ENCODE data around the gene MORF4L1. TPM values are rescaled to one million over a fixed set of nuclear protein-coding genes. Genes with fewer than 3 reads are reported as not detected.
"Not testable (repeated sequence)": the region's sequence is repeated elsewhere in the genome, so short reads cannot be mapped to it uniquely, and the experiment has no call there.

Gene MORF4L1
- total and polyA plus RNA-seq, 3 donors from 2014 or later = 413 to 1,132 (median 414) TPM

DNA sequence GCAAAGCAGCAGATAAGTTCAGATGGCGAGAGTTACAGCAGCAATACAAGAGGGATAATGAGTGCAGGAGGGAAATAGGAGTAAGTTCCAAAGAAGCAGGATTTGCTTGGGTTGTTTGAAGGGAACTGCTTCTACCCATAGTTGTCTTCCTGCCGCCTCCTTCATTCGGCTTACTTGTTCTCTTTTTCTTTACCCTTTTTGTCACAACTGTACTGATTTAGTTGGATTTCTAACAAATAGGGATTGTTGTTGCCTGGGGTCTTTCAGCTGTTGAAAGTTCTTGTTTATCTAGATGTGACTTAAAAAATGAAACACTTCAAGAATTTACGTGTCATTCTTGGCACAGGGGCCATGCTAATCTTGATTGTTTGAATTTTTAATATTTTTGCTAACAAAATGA, 25.9 kb downstream of the MORF4L1 start:
- Histone ChIP-seq H3K4me3 (no peak overlapping the region), H3K4me1 (peaks cover 22% of the 10 kb centered on the region), H3K36me3 (ENCODE audit: low read depth, missing control alignments) (peaks cover 5% of the 10 kb centered on the region), H3K27me3 (no peaks in the 10 kb centered on the region), H3K9me3 (no peaks in the 10 kb centered on the region), H3K27ac (no peak overlapping the region)
- no peak for DNase-seq
- intact Hi-C loops (cut with DNase I; ENCODE audit: low total_unique reads) = no loop called here
- WGBS, 2 donors = 64 to 72% methylated on average over 4 of the region's 4 CpGs
- no peak for TF ChIP-seq POLR2A (IDR thresholded peaks at IDR 0.05)
- TF ChIP-seq, protein P1, sequence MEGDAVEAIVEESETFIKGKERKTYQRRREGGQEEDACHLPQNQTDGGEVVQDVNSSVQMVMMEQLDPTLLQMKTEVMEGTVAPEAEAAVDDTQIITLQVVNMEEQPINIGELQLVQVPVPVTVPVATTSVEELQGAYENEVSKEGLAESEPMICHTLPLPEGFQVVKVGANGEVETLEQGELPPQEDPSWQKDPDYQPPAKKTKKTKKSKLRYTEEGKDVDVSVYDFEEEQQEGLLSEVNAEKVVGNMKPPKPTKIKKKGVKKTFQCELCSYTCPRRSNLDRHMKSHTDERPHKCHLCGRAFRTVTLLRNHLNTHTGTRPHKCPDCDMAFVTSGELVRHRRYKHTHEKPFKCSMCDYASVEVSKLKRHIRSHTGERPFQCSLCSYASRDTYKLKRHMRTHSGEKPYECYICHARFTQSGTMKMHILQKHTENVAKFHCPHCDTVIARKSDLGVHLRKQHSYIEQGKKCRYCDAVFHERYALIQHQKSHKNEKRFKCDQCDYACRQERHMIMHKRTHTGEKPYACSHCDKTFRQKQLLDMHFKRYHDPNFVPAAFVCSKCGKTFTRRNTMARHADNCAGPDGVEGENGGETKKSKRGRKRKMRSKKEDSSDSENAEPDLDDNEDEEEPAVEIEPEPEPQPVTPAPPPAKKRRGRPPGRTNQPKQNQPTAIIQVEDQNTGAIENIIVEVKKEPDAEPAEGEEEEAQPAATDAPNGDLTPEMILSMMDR (IDR thresholded peaks at IDR 0.05) = no peak

- intact Hi-C loops (cut with DNase I; ENCODE audit: low total_unique reads); H3K27me3 ChIP-seq; H3K9me3 ChIP-seq; DNase-seq; H3K4me3 ChIP-seq; H3K36me3 ChIP-seq (ENCODE audit: low read depth, missing control alignments): not testable (repeated sequence)
- H3K4me1 ChIP-seq = peaks cover 30% of the 10 kb centered on the region
- H3K27ac ChIP-seq = peak overlapping the region in 1 of 2 donors; percentile 77
- WGBS, 2 donors = 89 to 92% methylated on average over 14 of the region's 14 CpGs
These were observed 28.3 kb downstream of the MORF4L1 start for GRCh38 chr15:78900819-78901533.

DNA sequence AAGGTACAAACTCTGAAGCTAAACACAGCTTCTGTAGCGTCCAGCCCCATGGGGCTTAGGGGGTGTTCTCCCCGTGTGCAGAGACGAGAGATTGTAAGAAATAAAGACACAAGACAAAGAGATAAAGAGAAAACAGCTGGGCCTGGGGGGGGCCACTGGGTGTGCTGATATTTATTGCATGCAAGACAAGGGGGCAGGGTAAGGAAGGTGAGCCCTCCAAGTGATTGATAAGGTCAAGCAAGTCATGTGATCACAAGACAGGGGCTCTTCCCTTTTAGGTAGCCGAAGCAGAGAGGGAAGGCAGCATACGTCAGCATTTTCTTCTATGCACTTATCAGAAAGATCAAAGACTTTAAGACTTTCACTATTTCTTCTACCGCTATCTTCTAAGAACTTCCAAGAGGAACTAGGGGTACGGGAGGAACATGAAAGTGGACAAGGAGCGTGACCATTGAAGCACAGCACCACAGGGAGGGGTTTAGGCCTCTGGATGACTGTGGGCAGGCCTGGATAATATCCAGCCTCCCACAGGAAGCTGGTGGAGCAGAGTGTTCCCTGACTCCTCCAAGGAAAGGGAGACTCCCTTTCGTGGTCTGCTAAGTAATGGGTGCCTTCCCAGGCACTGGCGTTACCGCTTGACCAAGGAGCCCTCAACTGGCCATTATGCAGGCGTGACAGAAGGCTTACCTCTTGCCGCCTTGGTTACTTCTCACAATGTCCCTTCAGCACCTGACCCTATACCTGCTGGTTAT, 29.8 kb downstream of the MORF4L1 start:
- H3K36me3 ChIP-seq (ENCODE audit: low read depth, missing control alignments); intact Hi-C loops (cut with DNase I; ENCODE audit: low total_unique reads): not testable (repeated sequence)

DNA sequence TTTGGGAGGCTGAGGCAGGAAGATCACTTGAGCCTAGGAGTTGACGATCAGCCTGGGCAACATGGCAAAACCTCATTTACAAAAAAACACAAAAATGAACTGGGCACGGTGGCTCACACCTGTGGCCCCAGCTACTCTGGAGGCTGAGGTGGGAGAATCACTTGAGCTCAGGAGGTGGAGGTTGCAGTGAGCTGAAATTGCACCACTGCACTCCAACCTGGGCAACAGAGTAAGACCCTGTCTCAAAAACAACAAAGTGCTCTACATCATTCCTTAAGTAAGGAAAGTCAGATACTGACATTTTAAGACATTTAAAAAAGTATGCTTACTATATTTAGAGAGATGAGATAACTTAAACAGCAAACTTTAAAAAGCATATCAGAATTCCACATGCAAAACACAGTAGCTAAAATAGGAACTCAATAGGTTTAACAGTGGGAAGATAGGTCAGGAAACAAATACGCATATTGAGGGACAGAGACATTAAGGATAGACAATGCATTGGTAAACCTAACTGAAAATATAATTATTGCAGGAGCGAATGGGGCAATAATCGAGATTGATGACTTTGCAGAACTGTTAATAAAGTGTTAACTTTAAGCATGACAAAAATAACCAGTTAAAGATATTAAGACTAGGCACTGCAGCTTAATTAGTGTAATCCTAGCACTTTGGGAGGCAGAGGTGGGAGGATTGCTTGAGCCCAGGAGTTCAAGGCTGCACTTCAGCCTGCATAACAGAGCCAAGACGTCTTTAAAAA, 32.1 kb downstream of the MORF4L1 start:
- no peaks in the 10 kb centered on the region for H3K36me3 ChIP-seq (ENCODE audit: low read depth, missing control alignments)
- no peaks in the 10 kb centered on the region for H3K27me3 ChIP-seq
- intact Hi-C loops (cut with DNase I; ENCODE audit: low total_unique reads) = no loop called here
- H3K9me3 ChIP-seq = no peaks in the 10 kb centered on the region
- TF ChIP-seq, protein P1 (IDR thresholded peaks at IDR 0.05) = no peak
- TF ChIP-seq POLR2A (IDR thresholded peaks at IDR 0.05) = no peak
- no peak overlapping the region for H3K27ac ChIP-seq
- peaks cover 34% of the 10 kb centered on the region for H3K4me1 ChIP-seq
- WGBS, 2 donors = 58 to 61% methylated on average over 6 of the region's 6 CpGs
- no peak overlapping the region for H3K4me3 ChIP-seq
- no peak for DNase-seq

More for the DNA sequence above, 29.8 kb downstream of the MORF4L1 start:
- H3K4me1 ChIP-seq = peaks cover 30% of the 10 kb centered on the region
- H3K9me3 ChIP-seq, H3K4me3 ChIP-seq, H3K27me3 ChIP-seq: not testable (repeated sequence)
- 35 to 43% methylated on average over 13 of the region's 13 CpGs for WGBS, 2 donors
- DNase-seq = peak; percentile 86
- peak overlapping the region; percentile 57 to 77 for H3K27ac ChIP-seq

DNA sequence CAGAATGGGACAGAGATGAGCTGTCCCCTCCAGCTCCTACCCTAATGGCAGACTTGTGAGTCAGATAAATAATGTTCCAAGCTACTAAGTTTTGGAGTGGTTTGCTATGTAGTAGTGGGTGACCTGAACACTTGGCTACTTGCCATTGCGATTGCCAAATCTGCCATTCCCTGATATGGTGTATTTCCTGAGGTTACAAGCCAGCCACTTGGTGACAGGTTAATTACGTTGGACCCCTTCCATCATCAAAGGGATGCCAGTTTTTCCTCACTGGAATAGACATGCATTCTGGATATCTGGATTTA, 33.6 kb downstream of the MORF4L1 start:
- Histone ChIP-seq H3K4me3 (no peak overlapping the region), H3K36me3 (ENCODE audit: low read depth, missing control alignments) (no peaks in the 10 kb centered on the region), H3K9me3 (no peaks in the 10 kb centered on the region), H3K27me3 (no peaks in the 10 kb centered on the region), H3K4me1 (peaks cover 37% of the 10 kb centered on the region), H3K27ac (no peak overlapping the region)
- TF ChIP-seq POLR2A (IDR thresholded peaks at IDR 0.05) = no peak
- TF ChIP-seq, protein P1 (IDR thresholded peaks at IDR 0.05) = no peak
- 77 to 82% methylated on average over 2 of the region's 2 CpGs for WGBS, 2 donors
- no peak for DNase-seq
- intact Hi-C loops (cut with DNase I; ENCODE audit: low total_unique reads) = no loop called here
